T-cell (primary cell): Measurements from ENCODE around the gene PI4KB. TPM values are rescaled to one million over a fixed set of nuclear protein-coding genes. Genes with fewer than 3 reads are reported as not detected.
"Not testable (repeated sequence)": the region's sequence is repeated elsewhere in the genome, so short reads cannot be mapped to it uniquely, and the experiment has no call there.

Experiments
- ATAC-seq, 4 experiments: fragments of 200-7000 bp in 3 of 4; fragments of 150-1000 bp in 1 of 4; cut with Tn5 transposase; replicated peaks in 1 of 4; 1 replicate in 3 of 4; 2 replicates in 1 of 4; pipeline ENCODE4 v1.10.0; 2021; ENCODE audit warnings: moderate library complexity in 3 of 4, mild to moderate bottlenecking in 2 of 4, moderate number of reproducible peaks in 1 of 4
- CTCF ChIA-PET, 2 donors: fragments of 300-600 bp; sonication (Branson Sonifier 250); formaldehyde crosslinking; loops; one replicate each; lab custom pipeline; 2022; ENCODE audit warnings: antibody characterized with exemption in 2 of 2; lab: Charles Lee
- POLR2A ChIA-PET, 2 donors: fragments of 300-600 bp; sonication (Branson Sonifier 250); formaldehyde crosslinking; loops; one replicate each; lab custom pipeline; 2022; ENCODE audit warnings: antibody characterized with exemption in 2 of 2; lab: Charles Lee
- DNase-seq, 35 experiments: peaks; one replicate each; pipeline versions ENCODE4 v3.0.0 to v3.0.0-alpha.2; 2013 to 2023
- H3K27ac ChIP-seq: one replicate; pipeline ENCODE4 v1.5.1; 2013; ENCODE audit warnings: low read length
- H3K27me3 ChIP-seq, 2 experiments: replicated peaks in 1 of 2; 1 replicate in 1 of 2; 2 replicates in 1 of 2; pipeline versions ENCODE4 v1.6.1 to v1.7.0; 2013; ENCODE audit warnings: low read length in 1 of 2, mixed read lengths in 1 of 2; ENCODE audit not compliant: control insufficient read depth in 2 of 2, insufficient read depth in 2 of 2; ENCODE audit errors: extremely low read depth in 1 of 2
- H3K36me3 ChIP-seq, 2 donors: 1 replicate in 1 of 2; 2 replicates in 1 of 2; pipeline versions ENCODE4 v1.6.1 to v1.7.0; 2013; ENCODE audit warnings: low read length in 1 of 2; ENCODE audit not compliant: control insufficient read depth in 2 of 2, insufficient read depth in 1 of 2; ENCODE audit errors: extremely low read depth in 1 of 2
- H3K4me1 ChIP-seq, 2 experiments: 1 replicate in 1 of 2; 2 replicates in 1 of 2; pipeline versions ENCODE4 v1.6.1 to v1.7.0; 2013; ENCODE audit warnings: low read length in 2 of 2, mixed read lengths in 1 of 2; ENCODE audit not compliant: insufficient read depth in 2 of 2, control insufficient read depth in 1 of 2; ENCODE audit errors: extremely low read depth in 1 of 2
- H3K4me3 ChIP-seq, 2 donors: 1 replicate in 1 of 2; 2 replicates in 1 of 2; pipeline versions ENCODE4 v1.5.1 to v1.7.0; 2013; ENCODE audit warnings: mild to moderate bottlenecking in 2 of 2, low read length in 1 of 2, moderate library complexity in 1 of 2; ENCODE audit not compliant: control insufficient read depth in 1 of 2; ENCODE audit errors: extremely low read depth in 1 of 2
- H3K9me3 ChIP-seq: 2 replicates; pipeline ENCODE4 v1.7.0; 2013
- H3K27ac Mint-ChIP-seq, 2 donors: one replicate each; pipeline ENCODE4 v1.8.0; 2020 to 2021; ENCODE audit warnings: mild to moderate bottlenecking in 2 of 2, mixed read lengths in 2 of 2
- H3K27me3 Mint-ChIP-seq, 2 donors: one replicate each; pipeline ENCODE4 v1.8.0; 2021 to 2022; ENCODE audit warnings: mixed read lengths in 2 of 2
- H3K36me3 Mint-ChIP-seq: one replicate; pipeline ENCODE4 v1.8.0; 2021; ENCODE audit warnings: mixed read lengths
- H3K4me1 Mint-ChIP-seq, 3 donors: one replicate each; pipeline ENCODE4 v1.8.0; 2020 to 2022; ENCODE audit warnings: mixed read lengths in 3 of 3, mild to moderate bottlenecking in 1 of 3
- H3K4me3 Mint-ChIP-seq, 3 donors: one replicate each; pipeline ENCODE4 v1.8.0; 2020 to 2022; ENCODE audit warnings: mild to moderate bottlenecking in 3 of 3, mixed read lengths in 3 of 3, moderate library complexity in 3 of 3
- H3K9me3 Mint-ChIP-seq, 3 donors: one replicate each; pipeline ENCODE4 v1.8.0; 2020 to 2022; ENCODE audit warnings: mixed read lengths in 3 of 3
- WGBS: methylation state at CpG from one replicate; pipeline ENCODE4 v1.1.5; 2013; ENCODE audit warnings: missing lambda C conversion rate; ENCODE audit not compliant: insufficient coverage; 5-methylcytosine and 5-hydroxymethylcytosine counted together
- total RNA-seq, 35 experiments: library from RNA in 6 of 35; stranded (reverse) in 6 of 35; fragments of 120-200 nt in 1 of 35; gene quantifications; one replicate each; pipeline versions ENCODE4 v1.2.1 to v1.2.4 and lab custom pipeline; 2013 to 2026

Gene PI4KB
- total RNA-seq, 5 donors from 2014 or later (not counting 1 experiment from before 2014, with no cell fraction given), result 64.9 to 96.9 (median 75.4) TPM

GRCh38 chr1:151281225-151281968, 45.8 kb downstream of the PI4KB start:
- peaks cover 2 to 5% of the 10 kb centered on the region in 2 donors for H3K36me3 ChIP-seq
- DNase-seq, result peak; percentile 87 to 98 (median 93)
- H3K9me3 ChIP-seq, result no peaks in the 10 kb centered on the region
- H3K27me3 ChIP-seq, result no peaks in the 10 kb centered on the region
- H3K4me3 ChIP-seq, result peak overlapping the region; percentile 74 to 93
- H3K27ac ChIP-seq, result peak overlapping the region; percentile 95
- no peaks in the 10 kb centered on the region for H3K27me3 Mint-ChIP-seq
- H3K9me3 Mint-ChIP-seq, result no peaks in the 10 kb centered on the region
- peaks cover 4% of the 10 kb centered on the region for H3K36me3 Mint-ChIP-seq
- ATAC-seq, result peak; percentile 43 to 52 (median 46)
- H3K4me1 ChIP-seq, result peaks cover 2 to 31% of the 10 kb centered on the region in 2 experiments
- CTCF ChIA-PET, result interaction anchor here (0.5 to 1.6 kb wide), 15 partner anchors 19 to 252 kb away, joined by 3 to 22 read pairs (median 3); partner anchors contain the start of genes CGN (in 1 of the 2), PI4KB (in 1 of the 2), PSMB4 (in 1 of the 2) and PSMD4 (in 1 of the 2)
- 0% methylated on average over 29 of the region's 48 CpGs for WGBS
- peaks cover 26 to 39% (median 36%) of the 10 kb centered on the region in 3 donors for H3K4me1 Mint-ChIP-seq
- H3K27ac Mint-ChIP-seq, result peak overlapping the region; percentile 94 to 95
- POLR2A ChIA-PET, result interaction anchor here in 1 of 2 donors (0.6 to 1.1 kb wide), 5 partner anchors 15 to 125 kb away, joined by 3 to 8 read pairs (median 3); partner anchors contain the start of genes TNFAIP8L2 and VPS72
- H3K4me3 Mint-ChIP-seq, result peak overlapping the region; percentile 91 to 98 (median 97)

- WGBS, result 32% methylated on average over 2 of the region's 2 CpGs
- no peak for DNase-seq
- no peaks in the 10 kb centered on the region for H3K27me3 Mint-ChIP-seq
- peaks cover 2 to 14% (median 8%) of the 10 kb centered on the region in 3 donors for H3K4me1 Mint-ChIP-seq
- no peak overlapping the region for H3K27ac Mint-ChIP-seq
- no peaks in the 10 kb centered on the region for H3K36me3 ChIP-seq
- H3K9me3 Mint-ChIP-seq, result no peaks in the 10 kb centered on the region
- peaks cover 0 to 13% of the 10 kb centered on the region in 2 experiments for H3K4me1 ChIP-seq
- H3K27me3 ChIP-seq, result no peaks in the 10 kb centered on the region
- no peaks in the 10 kb centered on the region for H3K9me3 ChIP-seq
- H3K4me3 ChIP-seq, result no peak overlapping the region
- peaks cover 5% of the 10 kb centered on the region for H3K36me3 Mint-ChIP-seq
- CTCF ChIA-PET, result interaction anchor here in 1 of 2 donors (1.1 to 1.4 kb wide), 2 partner anchors 26 to 63 kb away, joined by 3 read pairs; no protein-coding TSS in a partner anchor
- POLR2A ChIA-PET, result no interaction called here
- H3K4me3 Mint-ChIP-seq, result no peak overlapping the region
- no peak overlapping the region for H3K27ac ChIP-seq
- no peak for ATAC-seq
Observed at GRCh38 chr1:151277249-151277648, 50.0 kb downstream of the PI4KB start.

DNA sequence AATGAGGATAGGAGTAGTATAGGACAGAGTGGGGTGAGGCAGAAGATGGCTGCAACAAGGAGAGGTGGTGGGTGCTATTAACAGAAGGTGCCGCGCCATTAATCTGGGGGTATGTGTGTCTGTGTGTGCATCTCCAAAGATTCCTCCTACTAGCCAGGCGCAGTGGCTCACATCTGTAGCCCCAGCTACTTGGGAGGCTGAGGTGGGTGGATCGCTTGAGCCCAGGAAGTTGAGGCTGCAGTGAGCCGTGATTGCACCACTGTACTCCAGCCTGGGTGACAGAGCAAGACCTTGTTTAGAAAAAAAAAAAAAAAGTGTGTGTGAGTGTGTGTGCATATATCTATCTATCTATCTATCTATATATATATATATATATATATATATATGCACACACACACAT, 51.9 kb downstream of the PI4KB start:
- CTCF ChIA-PET, result interaction anchor here in 1 of 2 donors (0.6 kb wide), 1 partner anchor 72 kb away, joined by 4 read pairs; no protein-coding TSS in a partner anchor
- peaks cover 0 to 12% (median 0%) of the 10 kb centered on the region in 3 donors for H3K4me1 Mint-ChIP-seq
- H3K27ac ChIP-seq, POLR2A ChIA-PET, H3K4me3 ChIP-seq, H3K36me3 ChIP-seq, H3K9me3 ChIP-seq, DNase-seq, H3K27me3 Mint-ChIP-seq, H3K36me3 Mint-ChIP-seq, H3K9me3 Mint-ChIP-seq, H3K4me3 Mint-ChIP-seq, ATAC-seq, H3K27ac Mint-ChIP-seq, H3K27me3 ChIP-seq, H3K4me1 ChIP-seq: not testable (repeated sequence)
- WGBS, result no CpG with 5 or more reads among the region's 5 CpGs

- Mint-ChIP-seq H3K27ac (no peak overlapping the region), H3K36me3 (peaks cover 10% of the 10 kb centered on the region), H3K9me3 (no peaks in the 10 kb centered on the region), H3K4me1 (peaks cover 0 to 12% (median 0%) of the 10 kb centered on the region in 3 donors), H3K4me3 (no peak overlapping the region), H3K27me3 (no peaks in the 10 kb centered on the region)
- POLR2A ChIA-PET, result interaction anchor here in 1 of 2 donors (0.5 to 0.7 kb wide), 2 partner anchors 71 to 171 kb away, joined by 3 to 4 read pairs; no protein-coding TSS in a partner anchor
- Histone ChIP-seq H3K4me1 (no peaks in the 10 kb centered on the region), H3K27me3 (no peaks in the 10 kb centered on the region), H3K36me3 (peaks cover 0 to 15% of the 10 kb centered on the region in 2 donors), H3K27ac (no peak overlapping the region), H3K9me3 (no peaks in the 10 kb centered on the region), H3K4me3 (no peak overlapping the region)
- CTCF ChIA-PET, result interaction anchor here in 1 of 2 donors (0.6 kb wide), 1 partner anchor 320 kb away, joined by 6 read pairs; no protein-coding TSS in a partner anchor
- DNase-seq, result no peak
- WGBS, result 71% methylated on average over 1 of the region's 3 CpGs
- ATAC-seq, result no peak
Observed at GRCh38 chr1:151273924-151274466, 53.2 kb downstream of the PI4KB start.

DNA sequence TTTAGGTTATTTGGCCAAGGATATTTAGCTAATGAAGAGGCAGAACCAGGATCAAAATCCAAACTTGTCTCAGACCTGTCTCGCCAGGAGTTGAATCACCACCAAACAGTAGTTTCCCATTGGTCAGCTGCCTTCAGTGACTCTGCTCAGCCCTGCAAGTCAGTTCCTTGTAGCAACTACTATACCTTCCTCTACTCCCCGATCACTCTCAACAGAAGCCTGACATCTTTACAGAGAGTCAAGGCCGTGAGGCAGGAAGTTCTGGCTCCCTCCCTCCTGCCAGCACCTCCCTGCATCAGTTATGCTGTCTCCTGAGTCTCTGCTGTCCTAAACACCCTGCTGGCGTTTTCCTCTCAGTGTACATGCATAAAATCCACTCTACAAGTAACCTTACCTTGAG, 59.5 kb downstream of the PI4KB start:
- ATAC-seq (peak in 1 of 4 experiments; percentile 12), DNase-seq (no peak)
- Mint-ChIP-seq H3K27ac (no peak overlapping the region), H3K4me1 (peaks cover 0 to 2% (median 0%) of the 10 kb centered on the region in 3 donors), H3K27me3 (no peaks in the 10 kb centered on the region), H3K4me3 (no peak overlapping the region), H3K36me3 (peaks cover 40% of the 10 kb centered on the region), H3K9me3 (no peaks in the 10 kb centered on the region)
- Histone ChIP-seq H3K36me3 (peaks cover 33 to 69% of the 10 kb centered on the region in 2 donors), H3K4me3 (no peak overlapping the region), H3K27me3 (no peaks in the 10 kb centered on the region), H3K27ac (no peak overlapping the region), H3K9me3 (no peaks in the 10 kb centered on the region), H3K4me1 (no peaks in the 10 kb centered on the region)
- POLR2A ChIA-PET, result no interaction called here
- CTCF ChIA-PET, result no interaction called here
- 77% methylated on average over 3 of the region's 4 CpGs for WGBS

DNA sequence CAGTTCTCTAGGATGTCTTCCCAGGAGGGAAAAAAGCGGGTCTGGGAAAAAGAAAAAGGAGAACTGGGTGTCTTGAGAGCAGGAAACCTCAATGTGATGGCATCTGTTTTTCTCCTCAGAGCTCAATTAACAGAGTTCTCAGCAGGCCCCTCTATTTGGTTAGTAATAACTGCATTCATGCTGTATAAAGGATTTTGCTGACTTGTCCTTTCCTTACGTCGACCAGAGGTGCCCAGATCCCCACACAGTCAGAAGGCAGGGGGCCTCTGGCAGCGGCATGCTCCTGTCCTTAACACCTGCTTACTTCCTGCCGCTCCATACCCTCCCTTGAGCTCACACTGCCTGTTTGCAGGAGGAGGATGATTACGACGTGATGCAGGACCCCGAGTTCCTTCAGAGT, 60.4 kb downstream of the PI4KB start:
- H3K4me1 ChIP-seq, result no peaks in the 10 kb centered on the region
- Mint-ChIP-seq H3K36me3 (peaks cover 38% of the 10 kb centered on the region), H3K27me3 (no peaks in the 10 kb centered on the region), H3K4me3 (no peak overlapping the region), H3K27ac (no peak overlapping the region), H3K9me3 (no peaks in the 10 kb centered on the region), H3K4me1 (peaks cover 0 to 2% (median 0%) of the 10 kb centered on the region in 3 donors)
- ATAC-seq, result no peak
- no peak for DNase-seq
- H3K9me3 ChIP-seq, result no peaks in the 10 kb centered on the region
- H3K27me3 ChIP-seq, result no peaks in the 10 kb centered on the region
- ChIA-PET CTCF (interaction anchor here in 1 of 2 donors (1.6 kb wide), 1 partner anchor 15 kb away, joined by 3 read pairs; no protein-coding TSS in a partner anchor), POLR2A (interaction anchor here in 1 of 2 donors (0.6 kb wide), 1 partner anchor 20 kb away, joined by 3 read pairs; no protein-coding TSS in a partner anchor)
- 86% methylated on average over 5 of the region's 8 CpGs for WGBS
- H3K4me3 ChIP-seq, result no peak overlapping the region
- no peak overlapping the region for H3K27ac ChIP-seq
- H3K36me3 ChIP-seq, result peaks cover 33 to 77% of the 10 kb centered on the region in 2 donors
